GM18499 (cell line): ENCODE measurements around the gene SEMA5A.

Experiments
- ATAC-seq: cut with Tn5 transposase; IDR thresholded peaks from one replicate; pipeline ENCODE4 v1.9.1; 2021; ENCODE audit warnings: moderate number of reproducible peaks; ENCODE audit not compliant: insufficient read depth, unreplicated experiment

Gene SEMA5A

DNA sequence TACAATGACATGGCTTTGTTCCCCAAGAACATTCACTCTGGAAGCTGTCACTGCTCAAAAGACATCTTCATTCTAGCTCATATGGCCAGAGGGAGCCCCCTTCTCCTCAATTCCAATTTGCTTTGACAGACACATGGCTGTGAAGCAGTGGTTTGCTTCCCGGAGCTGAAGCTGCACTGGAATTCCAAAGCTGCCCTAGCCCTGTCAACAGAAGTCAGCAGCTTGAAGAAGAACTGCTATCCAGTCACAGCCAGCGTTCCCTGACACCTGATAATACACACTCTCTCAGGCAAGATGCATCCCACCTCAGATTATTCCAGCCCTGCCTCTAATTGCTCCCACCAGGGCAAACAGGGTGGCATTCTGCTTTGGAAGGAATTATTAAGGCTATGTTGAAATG lies 93.7 kb downstream of the SEMA5A start:
- ATAC-seq = no peak

DNA sequence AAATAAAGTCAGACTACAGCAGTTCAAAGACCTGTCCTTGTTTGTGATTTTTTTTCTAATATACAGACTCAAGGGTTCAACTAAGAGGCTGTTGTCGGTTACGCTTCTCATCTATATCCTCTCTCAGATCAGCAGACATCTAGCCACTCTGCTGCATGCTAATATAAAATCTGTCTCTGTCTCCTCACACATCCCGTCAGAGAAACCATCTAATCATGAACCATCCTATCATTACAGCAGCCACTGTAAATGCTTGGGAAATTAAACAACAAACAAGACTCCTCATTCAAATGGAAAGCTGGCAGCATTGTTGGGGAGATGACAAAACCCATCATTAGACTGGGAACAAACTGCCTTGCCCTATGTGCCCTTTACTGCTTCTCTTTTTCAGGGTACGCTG lies 94.8 kb downstream of the SEMA5A start:
- no peak for ATAC-seq

DNA sequence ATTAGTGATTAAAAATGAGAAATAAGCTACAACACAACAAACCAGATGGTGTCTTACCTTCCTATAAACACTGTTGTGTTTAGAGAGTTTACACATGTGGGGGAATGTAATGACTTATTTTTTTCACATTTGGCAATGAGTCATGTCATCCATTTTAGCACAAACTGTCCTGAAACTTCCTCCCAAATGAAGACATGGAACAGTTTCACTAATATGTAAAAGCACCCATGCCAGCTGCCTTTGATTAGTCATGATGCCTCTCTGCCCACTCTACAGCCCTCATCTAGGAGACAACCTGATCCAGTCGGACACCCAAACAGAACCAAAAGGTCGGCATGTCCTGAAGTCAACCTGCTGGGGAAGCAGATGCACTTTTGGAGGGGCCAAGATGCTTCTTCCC lies 98.2 kb downstream of the SEMA5A start:
- ATAC-seq = no peak

DNA sequence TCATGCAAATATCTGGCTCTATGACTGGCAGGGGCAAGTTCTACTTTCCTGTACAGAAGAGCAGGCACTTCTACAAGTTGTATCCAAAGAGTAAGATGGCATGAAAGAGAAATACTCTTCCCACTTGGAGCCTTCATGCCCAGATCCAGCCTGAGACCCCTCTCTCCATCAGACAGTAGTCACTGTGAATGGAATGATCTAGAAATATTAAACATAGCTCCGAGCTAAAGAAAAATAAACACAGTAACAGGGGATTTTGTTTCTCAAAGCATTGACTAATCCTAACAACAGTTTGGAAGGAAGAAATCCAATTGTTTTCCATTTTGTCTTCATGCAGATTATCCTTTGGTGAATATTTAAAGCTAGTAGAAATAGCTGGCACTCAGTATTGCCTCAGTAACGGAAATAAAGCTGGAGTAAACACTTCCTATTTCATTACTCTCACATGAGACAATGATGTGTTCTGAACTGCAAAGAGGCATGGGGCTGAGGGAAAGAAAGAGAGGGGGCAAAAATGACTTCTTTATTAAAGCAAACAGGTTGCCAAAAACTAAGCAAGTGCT lies 100.0 kb downstream of the SEMA5A start:
- ATAC-seq = no peak

DNA sequence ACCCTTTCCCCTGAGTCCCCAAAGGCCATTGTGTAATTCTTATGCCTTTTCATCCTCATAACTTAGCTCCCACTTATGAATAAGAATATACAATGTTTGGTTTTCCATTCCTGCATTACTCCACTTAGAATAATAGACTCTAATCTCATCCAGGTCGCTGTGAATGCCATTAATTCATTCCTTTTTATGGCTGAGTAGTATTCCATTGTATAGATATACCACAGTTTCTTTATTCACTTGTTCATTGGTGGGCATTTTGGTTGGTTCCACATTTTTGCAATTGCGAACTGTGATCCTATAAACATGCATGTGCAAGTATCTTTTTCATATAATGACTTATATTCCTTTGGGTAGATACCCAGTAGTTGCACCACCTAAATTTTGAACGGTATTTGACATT lies 101.5 kb downstream of the SEMA5A start:
- no peak for ATAC-seq

DNA sequence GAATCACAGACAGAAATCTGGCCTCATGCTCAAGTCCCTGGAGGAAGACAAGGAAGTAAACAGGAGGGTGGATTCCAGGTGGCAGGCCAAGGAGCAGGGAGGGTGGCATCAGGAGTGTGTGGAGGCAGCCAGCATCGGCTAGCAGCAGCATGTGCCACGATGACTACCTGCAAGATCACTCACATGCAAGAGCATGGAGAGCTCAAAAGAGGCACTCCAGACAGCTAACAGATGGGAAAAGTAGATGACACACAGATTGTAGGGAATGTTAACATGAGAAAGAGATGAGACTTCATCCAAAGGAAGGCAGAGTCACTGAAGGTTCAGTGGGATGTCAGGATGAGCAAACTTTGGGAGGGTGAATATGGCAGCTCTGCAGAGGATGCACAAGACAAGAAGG lies 104.3 kb downstream of the SEMA5A start:
- no peak for ATAC-seq

DNA sequence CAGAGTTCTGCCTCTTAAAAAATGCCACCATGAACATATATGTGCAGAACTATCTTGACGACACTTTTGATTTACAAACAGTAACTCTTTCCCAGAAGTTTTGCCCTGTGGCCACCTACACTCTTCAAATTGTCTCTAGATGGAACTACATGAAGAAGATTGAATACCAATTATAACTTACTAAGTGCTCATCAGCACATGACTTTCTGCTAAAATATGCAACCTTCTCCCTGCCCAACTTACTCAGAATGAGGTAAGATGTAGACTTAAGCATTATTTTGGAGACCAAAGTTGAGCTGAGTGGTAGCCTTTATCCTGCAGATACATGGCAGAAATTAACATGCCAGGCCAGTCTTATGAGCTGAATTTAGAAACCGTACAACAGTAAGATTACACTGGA lies 105.4 kb downstream of the SEMA5A start:
- ATAC-seq = no peak

DNA sequence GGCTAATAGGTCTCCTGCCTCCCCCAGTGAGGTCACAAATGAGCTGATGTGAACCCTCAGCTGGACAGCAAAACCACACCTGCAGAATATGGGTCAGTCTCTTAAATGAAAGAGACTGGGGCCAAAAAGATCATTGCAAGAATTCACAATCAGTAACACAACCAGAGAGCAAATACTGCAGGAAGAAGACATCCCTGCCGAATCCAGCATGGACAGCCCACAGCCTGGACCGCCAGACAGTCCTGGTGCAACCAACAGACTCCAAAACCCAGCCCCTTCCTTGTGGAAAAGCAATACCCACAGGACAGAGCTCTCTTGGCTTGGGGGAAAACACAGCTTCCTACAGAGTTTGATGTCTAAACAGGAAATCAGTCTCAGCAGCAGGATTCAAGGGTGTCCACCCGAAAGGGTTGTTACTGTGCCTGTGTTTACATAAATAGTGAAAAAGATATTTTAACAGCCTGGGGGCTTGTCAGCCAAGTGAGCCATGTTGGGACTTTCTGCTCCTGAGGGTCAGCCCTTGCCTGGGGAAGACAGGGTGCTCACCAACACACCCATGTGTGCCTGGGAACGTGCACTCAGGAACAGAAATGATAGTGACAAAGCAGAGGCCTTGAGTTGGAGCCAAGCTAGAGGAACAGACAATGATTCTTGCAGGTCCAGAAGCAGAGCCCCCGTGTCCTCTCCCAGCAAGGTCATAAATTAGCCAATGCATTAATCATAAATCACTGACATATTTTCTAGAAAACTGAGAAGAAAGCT lies 106.2 kb downstream of the SEMA5A start:
- ATAC-seq = no peak

DNA sequence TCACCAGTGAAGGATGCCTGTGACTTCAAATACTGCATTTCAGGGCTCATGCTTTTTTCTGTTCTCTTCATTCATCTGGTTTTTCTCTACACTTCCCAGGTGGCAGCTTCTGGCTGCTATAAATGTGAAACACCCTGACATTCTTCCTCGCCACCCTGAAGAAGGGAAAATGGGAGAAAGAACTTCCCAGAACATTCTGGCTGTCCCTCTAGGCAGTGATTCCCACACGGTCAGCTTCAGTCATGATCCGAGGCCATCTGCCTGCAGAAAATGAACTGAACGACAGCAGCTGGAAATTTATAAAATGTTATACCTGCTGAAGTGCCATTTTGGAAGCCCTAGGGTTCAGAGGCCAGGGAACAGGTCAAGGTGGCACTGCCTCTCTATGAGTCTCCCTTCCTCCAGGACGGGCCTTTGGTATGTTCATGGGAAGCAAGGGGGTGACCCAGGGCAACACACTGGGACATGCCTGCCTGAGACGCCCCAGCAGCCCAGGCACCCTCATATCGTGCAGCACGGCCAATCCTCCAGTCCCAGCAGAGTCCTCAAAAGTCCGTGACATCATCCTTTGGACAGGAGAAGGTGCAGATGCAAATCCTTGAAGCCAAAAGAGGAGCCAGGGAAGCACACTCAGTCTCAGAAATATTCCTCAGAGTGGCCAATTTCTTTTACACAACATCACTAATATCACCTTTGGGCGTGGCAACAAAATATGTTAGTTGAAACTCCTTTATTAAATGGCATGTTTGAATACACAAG lies 107.1 kb downstream of the SEMA5A start:
- no peak for ATAC-seq

DNA sequence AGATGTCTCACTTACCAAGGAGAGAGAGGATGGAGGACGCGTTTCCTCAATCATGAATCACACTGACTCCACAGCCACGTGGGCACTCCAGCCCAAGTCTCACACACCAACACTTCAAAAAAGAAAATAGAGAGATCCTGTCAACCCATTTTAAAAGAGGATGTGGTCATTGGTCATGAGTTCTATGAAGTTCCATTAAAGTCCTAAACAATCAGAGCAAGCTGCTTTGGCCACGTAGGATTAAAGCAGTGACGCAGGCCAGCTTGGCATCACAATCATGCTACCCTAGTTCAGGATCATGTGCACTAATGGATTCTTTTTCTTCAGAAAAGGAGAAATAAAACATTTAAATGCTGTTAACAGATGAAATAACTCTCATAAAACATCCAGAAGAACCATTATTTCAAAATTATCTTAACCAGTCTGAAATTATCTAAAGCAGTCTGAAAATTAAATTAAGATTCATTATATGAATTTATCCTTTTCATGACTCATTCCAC lies 108.1 kb downstream of the SEMA5A start:
- ATAC-seq = no peak

DNA sequence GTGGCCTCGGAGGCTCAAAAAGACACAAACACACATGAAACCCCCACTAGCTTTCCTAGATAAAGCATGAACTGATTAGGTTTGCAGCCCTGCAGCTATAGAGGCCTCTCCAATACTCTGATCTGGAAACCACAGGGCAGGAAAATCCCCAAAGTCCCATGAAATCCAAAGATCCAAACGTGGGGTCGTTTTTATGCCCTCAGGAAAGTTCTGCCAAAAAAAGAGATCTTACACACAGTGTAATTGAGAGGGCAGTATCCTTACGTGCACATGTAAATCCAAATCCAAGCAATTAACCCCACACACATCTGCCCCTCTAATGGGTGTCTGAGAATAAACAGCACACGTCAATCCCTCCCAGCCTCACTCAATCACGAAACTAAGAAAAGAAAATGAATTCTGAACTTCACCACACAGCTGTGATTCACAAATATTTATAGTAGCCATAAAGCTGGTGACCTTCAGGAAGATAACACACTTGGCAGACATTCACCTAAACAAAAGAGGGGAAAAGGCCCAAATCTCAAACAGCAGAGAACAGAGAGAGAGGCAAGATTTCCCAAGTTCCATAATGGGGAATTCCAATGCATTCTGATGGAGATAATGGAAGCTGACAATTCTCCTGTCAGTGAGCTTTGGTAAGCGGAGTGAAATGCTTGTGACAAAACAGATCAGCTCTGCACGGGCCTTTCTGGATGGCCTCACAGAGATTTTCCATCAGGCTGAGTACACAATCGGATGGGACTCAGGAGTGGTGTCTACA lies 114.2 kb downstream of the SEMA5A start:
- ATAC-seq = no peak

DNA sequence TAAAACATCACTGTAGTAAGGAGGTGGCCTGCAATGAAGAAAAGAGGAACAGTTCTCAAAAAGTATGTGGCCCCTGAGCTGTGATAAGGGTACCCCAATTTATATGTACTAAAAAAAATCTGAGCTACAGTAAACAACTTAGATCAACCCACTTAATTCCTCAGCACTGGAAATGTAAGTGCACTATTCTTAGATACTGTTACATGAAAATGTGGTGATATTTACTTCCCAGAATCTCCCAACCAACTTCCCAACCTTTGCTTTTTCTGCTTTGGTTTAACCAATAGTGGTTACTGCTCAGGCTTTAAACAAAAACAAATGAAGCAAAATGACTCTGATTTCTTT lies 114.8 kb downstream of the SEMA5A start:
- ATAC-seq = no peak

DNA sequence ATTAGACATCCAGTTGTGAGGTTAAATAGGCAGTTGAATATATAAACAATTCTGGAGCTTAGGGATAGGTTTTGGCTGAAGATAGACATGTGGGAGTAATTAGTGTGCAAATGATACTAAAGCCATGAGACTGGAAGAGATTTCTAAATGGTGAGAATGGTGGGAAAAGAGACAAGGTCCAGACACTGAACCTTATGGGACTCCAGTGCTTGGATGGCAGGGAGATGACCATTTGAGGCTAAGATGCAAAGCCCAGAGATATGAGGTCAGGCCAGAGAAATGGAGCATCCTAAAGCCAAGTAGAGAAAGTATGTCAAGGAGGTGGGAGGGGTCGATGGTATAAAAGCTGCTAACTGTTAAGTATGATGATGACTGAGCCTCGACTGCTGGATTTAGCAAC lies 115.6 kb downstream of the SEMA5A start:
- ATAC-seq = no peak

DNA sequence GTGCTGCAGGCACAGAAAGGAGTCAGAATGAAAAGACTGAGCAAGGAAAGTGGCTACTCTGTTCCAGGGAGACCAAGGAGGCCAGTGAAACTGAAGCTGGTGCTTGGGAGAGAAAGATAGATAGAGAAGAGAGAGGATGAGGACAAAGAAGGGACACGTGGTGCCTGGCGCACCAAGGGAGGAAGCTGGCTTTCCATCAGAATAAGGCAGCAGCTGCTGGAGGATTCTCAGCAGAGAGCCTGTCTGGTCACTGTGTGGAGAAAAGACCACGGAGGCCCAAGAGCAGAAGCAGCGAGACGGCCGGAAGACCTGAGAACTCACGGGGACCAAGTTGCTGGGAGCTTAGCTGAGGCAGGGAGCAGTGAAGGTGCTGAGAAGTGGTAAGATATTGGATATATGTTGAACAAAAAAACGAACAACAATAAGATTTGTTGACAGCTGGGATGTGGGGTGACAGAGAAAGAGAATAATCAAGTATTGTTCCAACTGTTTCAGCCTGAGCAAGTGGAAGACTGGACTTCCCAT lies 116.1 kb downstream of the SEMA5A start:
- ATAC-seq = no peak

DNA sequence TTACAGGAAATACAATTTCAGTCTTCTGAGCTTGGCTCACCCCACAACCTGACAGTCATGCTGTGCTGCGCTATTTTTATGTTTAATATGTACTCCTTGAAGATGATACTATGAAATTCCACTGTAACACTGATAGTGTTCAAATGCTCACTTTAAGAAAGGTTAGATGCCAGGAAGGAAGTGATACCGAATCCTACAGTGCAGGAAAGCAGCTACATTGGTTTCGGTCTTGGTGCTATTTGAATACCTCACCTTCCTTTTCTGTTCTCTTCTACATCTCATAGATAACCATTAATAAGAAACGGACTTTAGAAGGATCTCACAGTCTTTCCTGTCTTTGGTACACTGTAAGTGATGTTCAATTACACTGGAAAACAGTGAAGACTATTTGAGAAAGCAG lies 117.6 kb downstream of the SEMA5A start:
- ATAC-seq = peak; percentile 52

DNA sequence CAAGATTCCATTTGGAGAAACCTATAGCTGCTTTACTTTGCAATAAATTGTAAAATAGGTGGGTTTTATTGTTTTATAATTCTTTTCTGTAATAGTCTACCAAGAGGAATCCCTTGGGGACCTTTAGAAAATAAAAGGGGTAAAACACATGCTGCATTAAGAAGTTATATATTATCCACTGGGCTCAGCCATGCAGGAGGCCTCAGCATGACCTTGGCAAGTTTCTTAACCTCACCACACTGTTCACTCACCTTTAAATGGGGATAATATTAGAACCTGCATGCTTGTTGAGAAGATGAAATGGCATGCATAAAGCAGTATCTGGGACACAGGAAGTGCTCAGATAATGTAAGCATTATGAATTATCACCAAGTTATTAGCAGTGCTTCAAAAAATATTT lies 120.2 kb downstream of the SEMA5A start:
- ATAC-seq = no peak

DNA sequence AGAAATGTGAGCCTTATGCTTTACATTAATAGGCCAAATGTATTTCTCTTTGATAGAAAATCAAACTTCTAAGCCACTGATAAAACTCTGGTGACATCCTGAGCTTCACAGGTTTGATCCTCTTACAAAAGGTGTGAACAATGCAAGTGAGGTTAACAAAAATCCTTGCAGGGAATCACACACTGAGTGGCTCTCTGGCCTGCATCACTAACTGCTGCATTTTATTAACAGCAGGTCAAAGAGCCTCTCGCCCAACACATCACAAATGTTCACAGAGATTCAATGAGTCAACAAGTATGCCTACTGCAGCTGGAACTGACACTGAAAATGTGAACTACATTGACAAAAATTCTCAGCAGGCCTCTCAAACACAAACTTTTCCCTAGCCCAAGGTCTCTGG lies 122.3 kb downstream of the SEMA5A start:
- no peak for ATAC-seq

DNA sequence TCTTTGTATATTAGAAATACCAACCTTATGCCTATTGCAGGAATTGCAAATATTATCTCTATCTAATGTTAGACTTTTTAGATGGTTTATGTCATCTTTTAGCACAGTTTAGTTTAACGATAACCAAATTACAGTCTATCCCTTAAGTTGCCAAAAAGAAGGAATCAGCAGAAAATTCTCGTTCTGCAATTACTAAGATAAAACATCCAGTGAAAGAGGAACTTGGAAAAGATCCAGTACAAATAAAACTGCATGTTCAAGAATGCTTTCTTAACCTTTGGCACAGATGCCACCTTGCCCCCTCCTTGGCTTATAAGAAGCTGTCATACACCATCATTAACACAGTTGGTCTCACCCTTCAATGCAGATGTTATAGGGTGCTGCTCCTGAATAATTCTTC lies 124.0 kb downstream of the SEMA5A start:
- ATAC-seq = no peak

DNA sequence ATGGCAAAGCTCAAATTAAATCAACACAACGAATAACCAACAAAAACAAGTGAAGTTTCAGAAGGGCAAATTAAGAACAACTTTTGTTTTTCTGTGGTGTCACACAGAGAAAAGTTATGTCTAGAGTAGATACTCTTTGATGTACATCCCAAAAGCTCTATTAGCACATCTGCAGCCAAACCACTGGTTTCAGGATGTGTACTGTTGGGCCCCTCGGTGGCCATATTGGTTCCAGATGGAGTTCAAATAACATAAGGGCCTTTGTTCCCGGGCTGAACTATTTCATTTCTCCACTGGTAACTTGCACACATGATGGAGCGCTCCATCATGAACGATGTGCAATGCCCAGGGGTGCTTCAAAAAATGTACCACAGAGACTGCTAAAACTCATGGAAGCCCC lies 126.1 kb downstream of the SEMA5A start:
- ATAC-seq = no peak

DNA sequence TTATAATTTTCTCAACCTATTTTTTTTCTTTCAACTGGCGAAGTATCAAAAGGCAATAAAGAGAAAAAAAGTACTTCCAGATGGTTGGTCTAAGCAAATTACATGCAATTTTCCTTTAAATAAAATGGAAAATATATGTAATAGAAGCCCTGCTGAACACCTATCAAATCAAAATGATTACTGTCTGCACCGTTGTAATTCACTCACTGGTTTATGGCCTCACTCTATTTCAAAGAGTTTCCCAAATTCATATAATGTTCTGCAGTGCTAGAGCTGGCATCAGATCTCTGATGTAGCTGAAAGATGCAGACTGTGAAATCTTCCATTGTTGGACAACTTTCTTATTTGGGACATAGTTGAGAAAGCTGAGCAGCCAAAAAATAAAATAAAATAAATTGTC lies 130.3 kb downstream of the SEMA5A start:
- ATAC-seq = no peak

DNA sequence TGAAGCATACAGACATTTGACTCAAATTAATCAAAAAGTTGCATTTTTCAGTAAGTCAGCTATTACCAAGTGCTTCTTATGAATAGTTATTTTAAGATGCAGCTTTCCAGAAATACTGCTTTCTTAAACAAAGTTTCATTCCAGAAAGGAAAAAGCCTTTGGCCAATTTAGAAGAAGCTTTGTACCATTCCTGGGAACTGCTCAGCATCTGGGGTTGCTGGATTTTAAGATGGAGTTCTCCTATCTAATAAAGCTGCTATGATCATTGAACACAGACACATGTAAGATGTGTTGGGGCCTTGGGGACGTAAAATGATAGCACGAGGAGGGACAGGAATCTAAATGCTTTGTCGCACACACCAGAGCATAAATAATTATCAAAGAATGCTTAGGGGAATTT lies 130.8 kb downstream of the SEMA5A start:
- ATAC-seq = no peak
